GM12892 (cell line): ENCODE data around the gene CFAP157.

Source experiments
- POLR2A ChIP-seq: IDR thresholded peaks from 2 replicates; pipeline ENCODE4 v1.6.1; 2011; ENCODE audit warnings: low read depth, low read length, control low read depth
- POLR2AphosphoS5 ChIP-seq: IDR thresholded peaks from 2 replicates; pipeline ENCODE4 v1.6.1; 2011; ENCODE audit warnings: low read depth, low read length, control low read depth
- TAF1 ChIP-seq: IDR thresholded peaks from 2 replicates; pipeline ENCODE4 v1.6.1; 2011; ENCODE audit warnings: low read depth, mild to moderate bottlenecking, control low read depth, low read length, borderline replicate concordance

DNA sequence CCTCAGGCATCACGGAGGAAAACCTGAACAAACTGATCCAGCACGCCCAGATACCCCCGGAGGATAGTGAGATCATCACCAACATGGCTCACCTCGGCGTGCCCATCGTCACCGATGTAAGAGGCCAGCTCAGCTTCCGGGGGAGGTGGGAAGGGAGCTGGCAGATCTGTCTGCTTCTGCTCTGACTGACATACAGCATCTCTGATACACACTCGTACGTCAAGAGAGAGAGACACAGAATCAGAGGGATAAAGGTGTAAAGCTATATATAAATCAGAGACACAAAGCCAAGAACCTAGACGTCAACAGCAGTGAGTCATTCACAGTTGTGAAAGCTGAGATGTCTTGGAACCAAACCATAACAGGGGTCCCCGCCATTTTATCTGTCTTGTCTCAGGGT lies 30.1 kb upstream of the CFAP157 start:
- TF ChIP-seq POLR2A (no peak), POLR2AphosphoS5 (no peak), TAF1 (no peak)
